Measurements from ENCODE around the gene PRSS50.

DNA sequence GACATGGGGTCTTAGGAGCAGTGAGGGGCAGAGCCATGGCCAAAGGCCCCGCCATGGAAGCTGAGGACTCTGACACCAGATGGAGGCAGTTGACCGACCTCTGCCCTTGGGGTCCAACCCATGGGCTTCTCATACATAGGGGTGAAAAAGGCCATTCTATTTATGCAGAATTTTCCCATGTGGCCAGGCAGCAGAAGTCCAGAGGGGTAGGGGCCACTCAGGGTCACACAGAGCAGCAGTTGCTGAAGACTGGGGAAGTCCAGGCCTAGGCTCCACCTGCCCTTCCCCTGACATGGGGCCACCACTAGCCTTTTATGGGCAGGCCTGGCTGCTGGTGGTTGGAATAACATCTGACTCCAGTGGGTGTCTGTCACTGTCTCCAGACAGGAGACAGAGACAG lies 6.4 kb downstream of the PRSS50 start:
- TF ChIP-seq, protein P1, sequence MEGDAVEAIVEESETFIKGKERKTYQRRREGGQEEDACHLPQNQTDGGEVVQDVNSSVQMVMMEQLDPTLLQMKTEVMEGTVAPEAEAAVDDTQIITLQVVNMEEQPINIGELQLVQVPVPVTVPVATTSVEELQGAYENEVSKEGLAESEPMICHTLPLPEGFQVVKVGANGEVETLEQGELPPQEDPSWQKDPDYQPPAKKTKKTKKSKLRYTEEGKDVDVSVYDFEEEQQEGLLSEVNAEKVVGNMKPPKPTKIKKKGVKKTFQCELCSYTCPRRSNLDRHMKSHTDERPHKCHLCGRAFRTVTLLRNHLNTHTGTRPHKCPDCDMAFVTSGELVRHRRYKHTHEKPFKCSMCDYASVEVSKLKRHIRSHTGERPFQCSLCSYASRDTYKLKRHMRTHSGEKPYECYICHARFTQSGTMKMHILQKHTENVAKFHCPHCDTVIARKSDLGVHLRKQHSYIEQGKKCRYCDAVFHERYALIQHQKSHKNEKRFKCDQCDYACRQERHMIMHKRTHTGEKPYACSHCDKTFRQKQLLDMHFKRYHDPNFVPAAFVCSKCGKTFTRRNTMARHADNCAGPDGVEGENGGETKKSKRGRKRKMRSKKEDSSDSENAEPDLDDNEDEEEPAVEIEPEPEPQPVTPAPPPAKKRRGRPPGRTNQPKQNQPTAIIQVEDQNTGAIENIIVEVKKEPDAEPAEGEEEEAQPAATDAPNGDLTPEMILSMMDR (IDR thresholded peaks at IDR 0.05) = no peak
- TF ChIP-seq POLR2A (IDR thresholded peaks at IDR 0.05) = no peak

Measured in body of pancreas (tissue), 4 donors.